ENCODE data around the gene PIGS. TPM values are rescaled to one million over a fixed set of nuclear protein-coding genes. Genes with fewer than 3 reads are reported as not detected.

The PIGS gene
- polyA plus RNA-seq, 3 donors, result 18.9 to 60.3 (median 24.8) TPM

Other genes with a start within 250 kb of the PIGS start
- 10 to 100 TPM; 27.9 to 67.0 (median 66.0) TPM for gene IFT20, start 236.1 kb downstream of the PIGS start, polyA plus RNA-seq
- gene TNFAIP1, start 235.8 kb downstream of the PIGS start, polyA plus RNA-seq, result 10 to 100 TPM; 18.1 to 38.0 (median 22.9) TPM
- 10 to 100 TPM; 55.1 to 89.6 (median 58.5) TPM for gene POLDIP2, start 214.0 kb downstream of the PIGS start, polyA plus RNA-seq
- not detected for gene SEBOX, start 206.3 kb downstream of the PIGS start, polyA plus RNA-seq
- 1 to 10 TPM; 2.1 to 6.9 (median 2.1) TPM for gene VTN, start 201.2 kb downstream of the PIGS start, polyA plus RNA-seq
- gene SARM1, start 199.8 kb downstream of the PIGS start, polyA plus RNA-seq, result 10 to 100 TPM in 1 of 3 donors, 1 to 10 TPM in 2; 3.7 to 13.1 (median 9.8) TPM
- 1 to 10 TPM; 1.2 to 5.3 (median 3.9) TPM for gene SLC46A1, start 165.3 kb downstream of the PIGS start, polyA plus RNA-seq
- gene SLC13A2, start 97.9 kb downstream of the PIGS start, polyA plus RNA-seq, result under 1 TPM in 2 of 3 donors, not detected in 1; 0.03 to 0.09 TPM
- under 1 TPM in 2 of 3 donors, not detected in 1; 0.01 to 0.03 TPM for gene FOXN1, start 65.2 kb downstream of the PIGS start, polyA plus RNA-seq
- gene UNC119, start 18.9 kb downstream of the PIGS start, polyA plus RNA-seq, result 10 to 100 TPM; 12.5 to 16.6 (median 15.0) TPM
- 10 to 100 TPM in 2 of 3 donors, 1 to 10 TPM in 1; 5.4 to 59.0 (median 23.8) TPM for gene ALDOC, start 5.4 kb upstream of the PIGS start, polyA plus RNA-seq
- 1 to 10 TPM; 1.5 to 3.3 (median 2.9) TPM for gene SPAG5, start 27.5 kb upstream of the PIGS start, polyA plus RNA-seq
- gene RSKR, start 42.7 kb upstream of the PIGS start, polyA plus RNA-seq, result 1 to 10 TPM; 1.8 to 3.3 (median 2.9) TPM
- gene BLTP2, start 73.6 kb upstream of the PIGS start, polyA plus RNA-seq, result 10 to 100 TPM; 19.6 to 42.6 (median 33.7) TPM
- gene SDF2, start 90.4 kb upstream of the PIGS start, polyA plus RNA-seq, result 10 to 100 TPM; 31.0 to 45.5 (median 40.4) TPM
- gene SUPT6H, start 90.7 kb upstream of the PIGS start, polyA plus RNA-seq, result 10 to 100 TPM; 16.3 to 33.9 (median 33.6) TPM
- gene PROCA1, start 140.4 kb upstream of the PIGS start, polyA plus RNA-seq, result 1 to 10 TPM in 2 of 3 donors, under 1 TPM in 1; 0.35 to 2.9 (median 1.2) TPM
- 100 to 1,000 TPM in 1 of 3 donors, 10 to 100 TPM in 1, 1 to 10 TPM in 1; 7.9 to 125 (median 38.3) TPM for gene RAB34, start 146.3 kb upstream of the PIGS start, polyA plus RNA-seq
- gene RPL23A, start 148.5 kb upstream of the PIGS start, polyA plus RNA-seq, result 1,000 to 10,000 TPM in 2 of 3 donors, 100 to 1,000 TPM in 1; 866 to 1,848 (median 1,584) TPM
- 10 to 100 TPM in 1 of 3 donors, 1 to 10 TPM in 2; 2.4 to 11.7 (median 5.4) TPM for gene TLCD1, start 154.7 kb upstream of the PIGS start, polyA plus RNA-seq
- 1 to 10 TPM; 1.8 to 2.7 (median 1.9) TPM for gene NEK8, start 157.3 kb upstream of the PIGS start, polyA plus RNA-seq
- gene TRAF4, start 172.5 kb upstream of the PIGS start, polyA plus RNA-seq, result 10 to 100 TPM; 10.9 to 22.7 (median 19.5) TPM

Measured in adipose tissue (tissue), 3 donors.